ENCODE data around the gene SPINT2. TPM values are rescaled to one million over a fixed set of nuclear protein-coding genes. Genes with fewer than 3 reads are reported as not detected.

Gene SPINT2, protein sequence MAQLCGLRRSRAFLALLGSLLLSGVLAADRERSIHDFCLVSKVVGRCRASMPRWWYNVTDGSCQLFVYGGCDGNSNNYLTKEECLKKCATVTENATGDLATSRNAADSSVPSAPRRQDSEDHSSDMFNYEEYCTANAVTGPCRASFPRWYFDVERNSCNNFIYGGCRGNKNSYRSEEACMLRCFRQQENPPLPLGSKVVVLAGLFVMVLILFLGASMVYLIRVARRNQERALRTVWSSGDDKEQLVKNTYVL
- total RNA-seq (100 to 1,000 TPM; 146 to 155 TPM), polyA plus RNA-seq (100 to 1,000 TPM; 238 to 292 TPM)
- long read RNA-seq, donor 1, transcript SPINT2-201 (7 exons, 1,802 nt): major isoform, 1,226 of 1,357 reads
- long read RNA-seq, donor 1, transcript SPINT2-202 (6 exons, 1,367 nt): minor isoform, 9 of 1,357 reads
- long read RNA-seq, donor 1, partial matches to known transcripts: 17 of 1,357 reads
- long read RNA-seq, donor 1, other reads (novel, unspliced or antisense): 99 of 1,357 reads
- long read RNA-seq, donor 2, transcript SPINT2-201 (7 exons, 1,802 nt): major isoform, 164 of 195 reads
- long read RNA-seq, donor 2, partial matches to known transcripts: 7 of 195 reads
- long read RNA-seq, donor 2, other reads (novel, unspliced or antisense): 22 of 195 reads

GRCh38 chr19:38264486-38265212, at the start of gene SPINT2:
Gene SPINT2, plus strand, starts transcription at chr19:38264573. Its CDS starts 320 bp downstream, at chr19:38264893.
- Histone ChIP-seq H3K27me3 (ENCODE audit: control insufficient read depth in 1 of 2, insufficient read depth in 2 of 2, low read length in 1 of 2) (no peaks in the 10 kb centered on the region), H3K27ac (ENCODE audit: low read depth in 1 of 2, low read length in 2 of 2) (peak within 1 kb of the TSS; percentile 91 to 95), H3K4me1 (ENCODE audit: control insufficient read depth in 1 of 2, insufficient read depth in 2 of 2, low read length in 2 of 2) (peaks cover 0 to 3% of the 10 kb centered on the region in 2 donors), H3K36me3 (ENCODE audit: control insufficient read depth in 1 of 2, insufficient read depth in 2 of 2, low read length in 1 of 2) (no peaks in the 10 kb centered on the region), H3K4me3 (ENCODE audit: low read length in 2 of 2) (peak within 1 kb of the TSS; percentile 43 to 59), H3K9me3 (ENCODE audit: control insufficient read depth, low read length) (no peaks in the 10 kb centered on the region)
- 3 to 4% methylated on average over 76 to 78 of the region's 78 CpGs for WGBS, 2 donors
- peak in 1 of 2 donors; percentile 80 for DNase-seq
- peak; percentile 58 for ATAC-seq (ENCODE audit: low FRiP score)
- intact Hi-C loops (cut with DNase I): loop anchor here (2.0 to 5.0 kb wide), 3 partner anchors 14 to 58 kb away; partner anchors contain the start of genes KCNK6 (in 1 of the 2) and YIF1B (in 1 of the 2)

DNA sequence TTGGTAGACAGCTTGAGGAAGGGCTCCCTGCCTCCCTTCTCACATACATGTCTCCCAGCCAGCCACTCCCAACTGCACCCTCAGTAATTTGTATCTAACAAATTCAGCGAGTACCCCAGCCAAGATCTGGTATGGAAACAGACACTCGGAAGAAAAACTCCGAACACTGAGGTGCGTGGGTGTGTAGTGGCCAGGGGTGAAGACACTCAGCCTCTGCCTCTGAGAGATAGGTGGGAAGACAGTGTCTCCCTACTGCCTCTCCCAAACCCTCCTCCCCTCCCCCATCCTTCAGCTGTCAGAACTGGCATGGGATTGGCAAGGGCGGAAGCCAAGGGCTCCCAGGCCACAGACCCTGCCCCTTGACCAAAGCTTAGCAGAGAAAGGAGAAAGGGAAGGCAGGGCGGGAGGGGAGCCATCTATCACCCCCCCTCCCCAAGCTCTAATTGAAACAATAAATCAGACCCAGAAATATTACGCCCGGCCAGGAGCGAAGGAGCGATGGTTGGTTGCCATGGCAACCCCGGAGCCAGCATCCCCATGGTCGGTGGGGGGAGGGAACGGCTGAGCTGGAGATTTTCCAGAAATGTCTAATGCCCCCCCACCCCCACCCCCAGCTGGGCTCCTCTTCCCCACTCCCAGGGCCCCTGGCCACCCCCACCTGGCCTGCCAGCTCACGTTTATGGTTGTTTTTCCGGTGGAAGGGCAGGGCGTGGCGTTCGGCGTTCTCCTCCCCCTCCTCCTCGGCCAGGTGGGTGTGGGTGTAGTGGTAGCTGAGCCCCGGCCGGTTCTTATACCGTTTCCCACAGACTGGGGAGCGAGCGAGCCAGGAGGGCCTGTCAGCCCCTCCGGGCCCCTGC, 47.4 kb upstream of the SPINT2 start:
- WGBS, 2 donors: 69 to 76% methylated on average over 13 to 26 of the region's 26 CpGs
- Histone ChIP-seq H3K4me1 (ENCODE audit: control insufficient read depth in 1 of 2, insufficient read depth in 2 of 2, low read length in 2 of 2) (no peaks in the 10 kb centered on the region), H3K27me3 (ENCODE audit: control insufficient read depth in 1 of 2, insufficient read depth in 2 of 2, low read length in 1 of 2) (no peaks in the 10 kb centered on the region), H3K9me3 (ENCODE audit: control insufficient read depth, low read length) (no peaks in the 10 kb centered on the region), H3K36me3 (ENCODE audit: control insufficient read depth in 1 of 2, insufficient read depth in 2 of 2, low read length in 1 of 2) (no peaks in the 10 kb centered on the region), H3K4me3 (ENCODE audit: low read length in 2 of 2) (no peak overlapping the region), H3K27ac (ENCODE audit: low read depth in 1 of 2, low read length in 2 of 2) (no peak overlapping the region)
- DNase-seq: no peak
- intact Hi-C loops (cut with DNase I): no loop called here
- no peak for ATAC-seq (ENCODE audit: low FRiP score)

DNA sequence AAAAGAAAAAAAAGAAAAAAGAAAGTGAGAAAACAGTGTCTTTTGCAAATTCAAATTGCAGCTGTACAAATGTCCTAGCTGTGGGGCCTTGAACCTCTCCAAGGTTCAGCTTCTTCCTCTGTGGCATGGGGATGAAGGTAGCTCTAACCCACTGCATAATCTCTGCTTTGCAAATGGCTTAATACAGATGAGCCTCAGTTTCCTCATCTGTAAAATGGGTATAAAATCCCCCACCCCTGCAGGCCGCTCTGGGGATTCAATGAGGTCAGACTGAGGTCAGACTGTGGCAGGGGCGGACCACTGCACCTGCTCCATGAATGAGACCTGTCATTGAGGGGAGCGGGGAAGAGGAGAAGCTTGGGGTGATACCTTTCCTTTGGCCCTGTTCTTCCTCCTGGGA, 46.2 kb upstream of the SPINT2 start:
- Histone ChIP-seq H3K9me3 (ENCODE audit: control insufficient read depth, low read length) (no peaks in the 10 kb centered on the region), H3K27ac (ENCODE audit: low read depth in 1 of 2, low read length in 2 of 2) (no peak overlapping the region), H3K36me3 (ENCODE audit: control insufficient read depth in 1 of 2, insufficient read depth in 2 of 2, low read length in 1 of 2) (no peaks in the 10 kb centered on the region), H3K27me3 (ENCODE audit: control insufficient read depth in 1 of 2, insufficient read depth in 2 of 2, low read length in 1 of 2) (no peaks in the 10 kb centered on the region), H3K4me1 (ENCODE audit: control insufficient read depth in 1 of 2, insufficient read depth in 2 of 2, low read length in 2 of 2) (no peaks in the 10 kb centered on the region), H3K4me3 (ENCODE audit: low read length in 2 of 2) (no peak overlapping the region)
- 96 to 100% methylated on average over 3 of the region's 3 CpGs for WGBS, 2 donors
- intact Hi-C loops (cut with DNase I): no loop called here
- no peak for ATAC-seq (ENCODE audit: low FRiP score)
- DNase-seq: no peak

- DNase-seq (no peak), ATAC-seq (ENCODE audit: low FRiP score) (no peak)
- no peaks in the 10 kb centered on the region for H3K27me3 ChIP-seq (ENCODE audit: control insufficient read depth in 1 of 2, insufficient read depth in 2 of 2, low read length in 1 of 2)
- H3K4me3 ChIP-seq (ENCODE audit: low read length in 2 of 2): no peak overlapping the region
- no peaks in the 10 kb centered on the region for H3K9me3 ChIP-seq (ENCODE audit: control insufficient read depth, low read length)
- no peak overlapping the region for H3K27ac ChIP-seq (ENCODE audit: low read depth in 1 of 2, low read length in 2 of 2)
- H3K4me1 ChIP-seq (ENCODE audit: control insufficient read depth in 1 of 2, insufficient read depth in 2 of 2, low read length in 2 of 2): no peaks in the 10 kb centered on the region
- WGBS, 2 donors: 95 to 96% methylated on average over 10 of the region's 10 CpGs
- no peaks in the 10 kb centered on the region for H3K36me3 ChIP-seq (ENCODE audit: control insufficient read depth in 1 of 2, insufficient read depth in 2 of 2, low read length in 1 of 2)
- intact Hi-C loops (cut with DNase I): no loop called here
Observed at GRCh38 chr19:38219221-38219620, 45.2 kb upstream of the SPINT2 start.

- no peaks in the 10 kb centered on the region for H3K4me1 ChIP-seq (ENCODE audit: control insufficient read depth in 1 of 2, insufficient read depth in 2 of 2, low read length in 2 of 2)
- no peak overlapping the region for H3K4me3 ChIP-seq (ENCODE audit: low read length in 2 of 2)
- DNase-seq: no peak
- H3K27me3 ChIP-seq (ENCODE audit: control insufficient read depth in 1 of 2, insufficient read depth in 2 of 2, low read length in 1 of 2): no peaks in the 10 kb centered on the region
- intact Hi-C loops (cut with DNase I): loop anchor here in 1 of 2 donors (10.0 kb wide), 2 partner anchors 77 to 317 kb away; partner anchors contain the start of genes SIPA1L3 and WDR87
- H3K9me3 ChIP-seq (ENCODE audit: control insufficient read depth, low read length): no peaks in the 10 kb centered on the region
- no peak for ATAC-seq (ENCODE audit: low FRiP score)
- no peaks in the 10 kb centered on the region for H3K36me3 ChIP-seq (ENCODE audit: control insufficient read depth in 1 of 2, insufficient read depth in 2 of 2, low read length in 1 of 2)
- WGBS, 2 donors: 96 to 98% methylated on average over 6 of the region's 6 CpGs
- H3K27ac ChIP-seq (ENCODE audit: low read depth in 1 of 2, low read length in 2 of 2): no peak overlapping the region
Observed at GRCh38 chr19:38221421-38221820, 43.0 kb upstream of the SPINT2 start.

GRCh38 chr19:38221919-38222830, 42.2 kb upstream of the SPINT2 start:
- 83 to 84% methylated on average over 64 of the region's 64 CpGs for WGBS, 2 donors
- no peaks in the 10 kb centered on the region for H3K4me1 ChIP-seq (ENCODE audit: control insufficient read depth in 1 of 2, insufficient read depth in 2 of 2, low read length in 2 of 2)
- H3K4me3 ChIP-seq (ENCODE audit: low read length in 2 of 2): no peak overlapping the region
- H3K9me3 ChIP-seq (ENCODE audit: control insufficient read depth, low read length): no peaks in the 10 kb centered on the region
- no peaks in the 10 kb centered on the region for H3K36me3 ChIP-seq (ENCODE audit: control insufficient read depth in 1 of 2, insufficient read depth in 2 of 2, low read length in 1 of 2)
- DNase-seq (no peak), ATAC-seq (ENCODE audit: low FRiP score) (no peak)
- intact Hi-C loops (cut with DNase I): loop anchor here in 1 of 2 donors (10.0 kb wide), 2 partner anchors 77 to 317 kb away; partner anchors contain the start of genes SIPA1L3 and WDR87
- H3K27me3 ChIP-seq (ENCODE audit: control insufficient read depth in 1 of 2, insufficient read depth in 2 of 2, low read length in 1 of 2): no peaks in the 10 kb centered on the region
- no peak overlapping the region for H3K27ac ChIP-seq (ENCODE audit: low read depth in 1 of 2, low read length in 2 of 2)

GRCh38 chr19:38223119-38223523, 41.3 kb upstream of the SPINT2 start:
- no peaks in the 10 kb centered on the region for H3K9me3 ChIP-seq (ENCODE audit: control insufficient read depth, low read length)
- H3K4me3 ChIP-seq (ENCODE audit: low read length in 2 of 2): no peak overlapping the region
- H3K27ac ChIP-seq (ENCODE audit: low read depth in 1 of 2, low read length in 2 of 2): no peak overlapping the region
- 90 to 91% methylated on average over 3 of the region's 3 CpGs for WGBS, 2 donors
- no peaks in the 10 kb centered on the region for H3K36me3 ChIP-seq (ENCODE audit: control insufficient read depth in 1 of 2, insufficient read depth in 2 of 2, low read length in 1 of 2)
- intact Hi-C loops (cut with DNase I): loop anchor here in 1 of 2 donors (10.0 kb wide), 2 partner anchors 78 to 318 kb away; partner anchors contain the start of genes SIPA1L3 and WDR87
- no peaks in the 10 kb centered on the region for H3K4me1 ChIP-seq (ENCODE audit: control insufficient read depth in 1 of 2, insufficient read depth in 2 of 2, low read length in 2 of 2)
- ATAC-seq (ENCODE audit: low FRiP score) (no peak), DNase-seq (no peak)
- no peaks in the 10 kb centered on the region for H3K27me3 ChIP-seq (ENCODE audit: control insufficient read depth in 1 of 2, insufficient read depth in 2 of 2, low read length in 1 of 2)

Measured in aorta (tissue), 5 donors.